ENCODE measurements around the gene CRYZ. TPM values are rescaled to one million over a fixed set of nuclear protein-coding genes. Genes with fewer than 3 reads are reported as not detected.

Gene CRYZ
- total RNA-seq, 1 experiment from 2014 or later: 57.7 TPM

GRCh38 chr1:74679811-74680210 lies 53.0 kb downstream of the CRYZ start:
- ATAC-seq: no peak
- no peak overlapping the region for H3K27ac ChIP-seq (ENCODE audit: low read length)
- no peak overlapping the region for H2AFZ ChIP-seq (ENCODE audit: low read length)
- CTCF ChIA-PET: no interaction called here
- H3K9me2 ChIP-seq (replicated peaks; ENCODE audit: low read length): no peaks in the 10 kb centered on the region
- no peaks in the 10 kb centered on the region for H3K36me3 ChIP-seq (ENCODE audit: low read depth, low read length)
- no peaks in the 10 kb centered on the region for H3K9me3 ChIP-seq (ENCODE audit: low read length)
- H3K9ac ChIP-seq (ENCODE audit: low read length): no peak overlapping the region
- no peak overlapping the region for H3K4me2 ChIP-seq (ENCODE audit: low read length)
- no peaks in the 10 kb centered on the region for H3K79me2 ChIP-seq (ENCODE audit: low read length)
- no peak overlapping the region for H3K4me3 ChIP-seq (ENCODE audit: low read length)
- H3K4me1 ChIP-seq (ENCODE audit: insufficient read depth, low read length): no peaks in the 10 kb centered on the region
- TF ChIP-seq EZH2 (IDR thresholded peaks at IDR 0.05; ENCODE audit: low read length, unreplicated experiment) (no peak), EZH2phosphoT487 (IDR thresholded peaks at IDR 0.05; ENCODE audit: borderline replicate concordance, low read length) (no peak), CTCF (conservative IDR thresholded peaks at IDR 0.05; ENCODE audit: low read depth, low read length) (no peak)
- peak; percentile 42 for DNase-seq
- no peaks in the 10 kb centered on the region for H3F3A ChIP-seq (ENCODE audit: low read length, unreplicated experiment)
- POLR2A ChIA-PET (ENCODE audit: unreplicated experiment): no interaction called here
- H4K20me1 ChIP-seq (ENCODE audit: low read length): no peaks in the 10 kb centered on the region
- intact Hi-C loops (cut with micrococcal nuclease): no loop called here
- H3K27me3 ChIP-seq (ENCODE audit: low read length): no peaks in the 10 kb centered on the region
- BruUV-seq (replicated peaks): no TSS peak

- Histone ChIP-seq H3K4me1 (ENCODE audit: insufficient read depth, low read length) (no peaks in the 10 kb centered on the region), H3K27ac (ENCODE audit: low read length) (no peak overlapping the region), H3K27me3 (ENCODE audit: low read length) (no peaks in the 10 kb centered on the region), H3K9me2 (replicated peaks; ENCODE audit: low read length) (no peaks in the 10 kb centered on the region), H3K9me3 (ENCODE audit: low read length) (no peaks in the 10 kb centered on the region), H3K4me3 (ENCODE audit: low read length) (no peak overlapping the region), H3K9ac (ENCODE audit: low read length) (no peak overlapping the region), H3K79me2 (ENCODE audit: low read length) (no peaks in the 10 kb centered on the region), H2AFZ (ENCODE audit: low read length) (no peak overlapping the region), H3F3A (ENCODE audit: low read length, unreplicated experiment) (no peaks in the 10 kb centered on the region), H3K36me3 (ENCODE audit: low read depth, low read length) (no peaks in the 10 kb centered on the region), H3K4me2 (ENCODE audit: low read length) (no peak overlapping the region), H4K20me1 (ENCODE audit: low read length) (no peaks in the 10 kb centered on the region)
- intact Hi-C loops (cut with micrococcal nuclease): no loop called here
- ATAC-seq (no peak), DNase-seq (no peak)
- POLR2A ChIA-PET (ENCODE audit: unreplicated experiment): no interaction called here
- no TSS peak for BruUV-seq (replicated peaks)
- CTCF ChIA-PET: no interaction called here
- TF ChIP-seq EZH2 (IDR thresholded peaks at IDR 0.05; ENCODE audit: low read length, unreplicated experiment) (no peak), EZH2phosphoT487 (IDR thresholded peaks at IDR 0.05; ENCODE audit: borderline replicate concordance, low read length) (no peak), CTCF (conservative IDR thresholded peaks at IDR 0.05; ENCODE audit: low read depth, low read length) (no peak)
Observed at GRCh38 chr1:74677926-74678325, 54.9 kb downstream of the CRYZ start.

- no peaks in the 10 kb centered on the region for H3K4me1 ChIP-seq (ENCODE audit: insufficient read depth, low read length)
- no peak overlapping the region for H3K4me3 ChIP-seq (ENCODE audit: low read length)
- H3K27ac ChIP-seq (ENCODE audit: low read length): no peak overlapping the region
- ChIA-PET CTCF (no interaction called here), POLR2A (ENCODE audit: unreplicated experiment) (no interaction called here)
- intact Hi-C loops (cut with micrococcal nuclease): no loop called here
- H3F3A ChIP-seq (ENCODE audit: low read length, unreplicated experiment): no peaks in the 10 kb centered on the region
- no peaks in the 10 kb centered on the region for H3K36me3 ChIP-seq (ENCODE audit: low read depth, low read length)
- DNase-seq (no peak), ATAC-seq (no peak)
- TF ChIP-seq EZH2phosphoT487 (IDR thresholded peaks at IDR 0.05; ENCODE audit: borderline replicate concordance, low read length) (no peak), CTCF (conservative IDR thresholded peaks at IDR 0.05; ENCODE audit: low read depth, low read length) (no peak), EZH2 (IDR thresholded peaks at IDR 0.05; ENCODE audit: low read length, unreplicated experiment) (no peak)
- H3K9me3 ChIP-seq (ENCODE audit: low read length): 0 out of 2 replicates have a peak, but pooled peaks cover 3% of the 10 kb centered on the region
- no peak overlapping the region for H3K4me2 ChIP-seq (ENCODE audit: low read length)
- no peaks in the 10 kb centered on the region for H3K79me2 ChIP-seq (ENCODE audit: low read length)
- no TSS peak for BruUV-seq (replicated peaks)
- no peaks in the 10 kb centered on the region for H4K20me1 ChIP-seq (ENCODE audit: low read length)
- 0 out of 2 replicates have a peak overlapping the region, but pooled peaks have one; percentile 37 for H2AFZ ChIP-seq (ENCODE audit: low read length)
- no peaks in the 10 kb centered on the region for H3K27me3 ChIP-seq (ENCODE audit: low read length)
- H3K9ac ChIP-seq (ENCODE audit: low read length): no peak overlapping the region
- no peaks in the 10 kb centered on the region for H3K9me2 ChIP-seq (replicated peaks; ENCODE audit: low read length)
Observed at GRCh38 chr1:74674278-74675048, 58.4 kb downstream of the CRYZ start.
